ENCODE results near the gene MYH16. TPM values are rescaled to one million over a fixed set of nuclear protein-coding genes. Genes with fewer than 3 reads are reported as not detected.
"Not testable (repeated sequence)": the region's sequence is repeated elsewhere in the genome, so short reads cannot be mapped to it uniquely, and the experiment has no call there.

The MYH16 gene
- total RNA-seq: not detected
- not detected for polyA plus RNA-seq
- long read RNA-seq, donor 1: 0 reads
- long read RNA-seq, donor 2: 0 reads

GRCh38 chr7:99272476-99273045 is at the start of gene MYH16:
TSS of gene MYH16 (plus strand) at chr7:99272839.
- WGBS, 3 donors: 84 to 87% (median 86%) methylated on average over 2 of the region's 2 CpGs
- intact Hi-C loops (cut with DNase I): no loop called here
- ATAC-seq (no peak), DNase-seq (no peak)
- Histone ChIP-seq H3K27ac (no peak within 1 kb of the TSS), H3K4me3 (no peak within 1 kb of the TSS), H3K4me1 (no peaks in the 10 kb centered on the region), H3K36me3 (ENCODE audit: insufficient read depth in 1 of 2, low read depth in 1 of 2) (no peaks in the 10 kb centered on the region), H3K9me3 (no peaks in the 10 kb centered on the region), H3K27me3 (ENCODE audit: insufficient read depth in 3 of 3, low read length in 2 of 3) (peaks cover 0 to 3% (median 0%) of the 10 kb centered on the region in 3 donors)
- TF ChIP-seq, protein P1, sequence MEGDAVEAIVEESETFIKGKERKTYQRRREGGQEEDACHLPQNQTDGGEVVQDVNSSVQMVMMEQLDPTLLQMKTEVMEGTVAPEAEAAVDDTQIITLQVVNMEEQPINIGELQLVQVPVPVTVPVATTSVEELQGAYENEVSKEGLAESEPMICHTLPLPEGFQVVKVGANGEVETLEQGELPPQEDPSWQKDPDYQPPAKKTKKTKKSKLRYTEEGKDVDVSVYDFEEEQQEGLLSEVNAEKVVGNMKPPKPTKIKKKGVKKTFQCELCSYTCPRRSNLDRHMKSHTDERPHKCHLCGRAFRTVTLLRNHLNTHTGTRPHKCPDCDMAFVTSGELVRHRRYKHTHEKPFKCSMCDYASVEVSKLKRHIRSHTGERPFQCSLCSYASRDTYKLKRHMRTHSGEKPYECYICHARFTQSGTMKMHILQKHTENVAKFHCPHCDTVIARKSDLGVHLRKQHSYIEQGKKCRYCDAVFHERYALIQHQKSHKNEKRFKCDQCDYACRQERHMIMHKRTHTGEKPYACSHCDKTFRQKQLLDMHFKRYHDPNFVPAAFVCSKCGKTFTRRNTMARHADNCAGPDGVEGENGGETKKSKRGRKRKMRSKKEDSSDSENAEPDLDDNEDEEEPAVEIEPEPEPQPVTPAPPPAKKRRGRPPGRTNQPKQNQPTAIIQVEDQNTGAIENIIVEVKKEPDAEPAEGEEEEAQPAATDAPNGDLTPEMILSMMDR (IDR thresholded peaks at IDR 0.05): no peak

GRCh38 chr7:99224263-99224898 is 48.3 kb upstream of the MYH16 start:
- H3K27ac ChIP-seq; H3K4me1 ChIP-seq; DNase-seq; H3K4me3 ChIP-seq; intact Hi-C loops (cut with DNase I); H3K27me3 ChIP-seq (ENCODE audit: insufficient read depth in 3 of 3, low read length in 2 of 3); H3K9me3 ChIP-seq; H3K36me3 ChIP-seq (ENCODE audit: insufficient read depth in 1 of 2, low read depth in 1 of 2): not testable (repeated sequence)
- 56 to 65% (median 56%) methylated on average over 15 of the region's 15 CpGs for WGBS, 3 donors
- peak; percentile 79 to 95 (median 90) for ATAC-seq

GRCh38 chr7:99224899-99225265 is 47.8 kb upstream of the MYH16 start:
- H3K4me1 ChIP-seq: no peaks in the 10 kb centered on the region
- DNase-seq (no peak), ATAC-seq (peak in 1 of 4 donors; percentile 30)
- H3K27me3 ChIP-seq (ENCODE audit: insufficient read depth in 3 of 3, low read length in 2 of 3): no peaks in the 10 kb centered on the region
- intact Hi-C loops (cut with DNase I): no loop called here
- no peak overlapping the region for H3K4me3 ChIP-seq
- H3K27ac ChIP-seq: no peak overlapping the region
- no peaks in the 10 kb centered on the region for H3K9me3 ChIP-seq
- TF ChIP-seq, protein P1 (IDR thresholded peaks at IDR 0.05): no peak
- 77 to 87% (median 82%) methylated on average over 2 of the region's 2 CpGs for WGBS, 3 donors
- H3K36me3 ChIP-seq (ENCODE audit: insufficient read depth in 1 of 2, low read depth in 1 of 2): no peaks in the 10 kb centered on the region

- Histone ChIP-seq H3K27me3 (ENCODE audit: insufficient read depth in 3 of 3, low read length in 2 of 3) (no peaks in the 10 kb centered on the region), H3K36me3 (ENCODE audit: insufficient read depth in 1 of 2, low read depth in 1 of 2) (no peaks in the 10 kb centered on the region), H3K9me3 (no peaks in the 10 kb centered on the region), H3K4me3 (no peak overlapping the region), H3K27ac (no peak overlapping the region), H3K4me1 (no peaks in the 10 kb centered on the region)
- WGBS, 3 donors: 64 to 72% (median 71%) methylated on average over 4 of the region's 4 CpGs
- intact Hi-C loops (cut with DNase I): no loop called here
- no peak for ATAC-seq
- DNase-seq: no peak
- TF ChIP-seq, protein P1 (IDR thresholded peaks at IDR 0.05): no peak
Observed at GRCh38 chr7:99229234-99229633, 43.4 kb upstream of the MYH16 start.

GRCh38 chr7:99232082-99232770 is 40.4 kb upstream of the MYH16 start:
- Histone ChIP-seq H3K4me3 (no peak overlapping the region), H3K4me1 (no peaks in the 10 kb centered on the region), H3K27me3 (ENCODE audit: insufficient read depth in 3 of 3, low read length in 2 of 3) (no peaks in the 10 kb centered on the region), H3K27ac (no peak overlapping the region), H3K36me3 (ENCODE audit: insufficient read depth in 1 of 2, low read depth in 1 of 2) (no peaks in the 10 kb centered on the region), H3K9me3 (peaks cover 3% of the 10 kb centered on the region)
- intact Hi-C loops (cut with DNase I): no loop called here
- no peak for ATAC-seq
- TF ChIP-seq, protein P1 (IDR thresholded peaks at IDR 0.05): no peak
- WGBS, 3 donors: 78 to 80% (median 79%) methylated on average over 9 of the region's 9 CpGs
- DNase-seq: no peak

- DNase-seq; H3K36me3 ChIP-seq (ENCODE audit: insufficient read depth in 1 of 2, low read depth in 1 of 2); H3K4me1 ChIP-seq; H3K27me3 ChIP-seq (ENCODE audit: insufficient read depth in 3 of 3, low read length in 2 of 3); ATAC-seq; H3K4me3 ChIP-seq; intact Hi-C loops (cut with DNase I); H3K9me3 ChIP-seq; H3K27ac ChIP-seq: not testable (repeated sequence)
- WGBS, 3 donors: 82 to 85% (median 82%) methylated on average over 4 of the region's 4 CpGs
Observed at GRCh38 chr7:99232955-99233354, 39.7 kb upstream of the MYH16 start.

Data from psoas muscle (tissue), 8 donors.